Natural killer cell (primary cell): Measurements from ENCODE around the gene FOXB2. TPM values are rescaled to one million over a fixed set of nuclear protein-coding genes. Genes with fewer than 3 reads are reported as not detected.

Experiments used
- ATAC-seq, 3 donors: fragments of 150-1000 bp in 2 of 3; fragments of 200-7000 bp in 1 of 3; cut with Tn5 transposase; 1 replicate in 1 of 3; 2 replicates in 2 of 3; pipeline ENCODE4 v1.10.0; 2021; ENCODE audit warnings: mild to moderate bottlenecking in 2 of 3, moderate library complexity in 2 of 3
- DNase-seq, 2 donors: peaks; one replicate each; pipeline versions ENCODE4 v3.0.0 to v3.0.0-alpha.2; 2013 to 2021; ENCODE audit warnings: mixed read lengths in 1 of 2
- H3K27ac ChIP-seq: one replicate; pipeline ENCODE4 v1.5.1; 2013; ENCODE audit warnings: mild to moderate bottlenecking, low read length
- H3K27me3 ChIP-seq: one replicate; pipeline ENCODE4 v1.6.1; 2013; ENCODE audit warnings: low read length; ENCODE audit not compliant: control insufficient read depth, insufficient read depth
- H3K36me3 ChIP-seq: one replicate; pipeline ENCODE4 v1.6.1; 2013; ENCODE audit warnings: low read length; ENCODE audit not compliant: control insufficient read depth, insufficient read depth
- H3K4me1 ChIP-seq: one replicate; pipeline ENCODE4 v1.6.1; 2013; ENCODE audit warnings: low read length; ENCODE audit not compliant: control insufficient read depth, insufficient read depth
- H3K4me3 ChIP-seq: one replicate; pipeline ENCODE4 v1.5.1; 2013; ENCODE audit warnings: low read length
- H3K9me3 ChIP-seq: one replicate; pipeline ENCODE4 v1.6.1; 2013; ENCODE audit warnings: low read length; ENCODE audit not compliant: control insufficient read depth, insufficient read depth
- H3K27ac Mint-ChIP-seq, 2 donors: one replicate each; pipeline ENCODE4 v1.8.0; 2022; ENCODE audit warnings: mild to moderate bottlenecking in 2 of 2, mixed read lengths in 2 of 2, moderate library complexity in 1 of 2
- H3K27me3 Mint-ChIP-seq, 2 donors: one replicate each; pipeline ENCODE4 v1.8.0; 2022; ENCODE audit warnings: low read depth in 2 of 2, mixed read lengths in 2 of 2
- H3K36me3 Mint-ChIP-seq: one replicate; pipeline ENCODE4 v1.8.0; 2022; ENCODE audit warnings: mixed read lengths
- H3K4me1 Mint-ChIP-seq, 2 donors: one replicate each; pipeline ENCODE4 v1.8.0; 2022; ENCODE audit warnings: mixed read lengths in 2 of 2
- H3K4me3 Mint-ChIP-seq: one replicate; pipeline ENCODE4 v1.8.0; 2022; ENCODE audit warnings: mild to moderate bottlenecking, moderate library complexity, mixed read lengths
- H3K9me3 Mint-ChIP-seq, 2 donors: one replicate each; pipeline ENCODE4 v1.8.0; 2022; ENCODE audit warnings: mixed read lengths in 2 of 2
- WGBS: methylation state at CpG from one replicate; pipeline ENCODE4 v1.1.7; 2013; ENCODE audit warnings: missing lambda C conversion rate; ENCODE audit not compliant: insufficient coverage; 5-methylcytosine and 5-hydroxymethylcytosine counted together
- intact Hi-C: fragments of 100-400 bp; cut with micrococcal nuclease; formaldehyde crosslinking; loops from one replicate; pipeline ENCODE4 v1.14.2; 2022
- total RNA-seq, 4 donors: library from RNA; stranded (reverse); fragments of 120-200 nt in 1 of 4; gene quantifications; one replicate each; pipeline versions ENCODE4 v1.2.3 to v1.2.4, GENCODE V29; 2013 to 2022
- TF ChIP-seq, protein P1 (sequence below): fragments of 200-600 bp; IDR thresholded peaks from one replicate; pipeline ENCODE4 v1.8.0; 2022; ENCODE audit warnings: antibody characterized with exemption

Gene FOXB2
- total RNA-seq, 3 donors from 2014 or later (not counting 1 experiment from before 2014, with no cell fraction given) = not detected

DNA sequence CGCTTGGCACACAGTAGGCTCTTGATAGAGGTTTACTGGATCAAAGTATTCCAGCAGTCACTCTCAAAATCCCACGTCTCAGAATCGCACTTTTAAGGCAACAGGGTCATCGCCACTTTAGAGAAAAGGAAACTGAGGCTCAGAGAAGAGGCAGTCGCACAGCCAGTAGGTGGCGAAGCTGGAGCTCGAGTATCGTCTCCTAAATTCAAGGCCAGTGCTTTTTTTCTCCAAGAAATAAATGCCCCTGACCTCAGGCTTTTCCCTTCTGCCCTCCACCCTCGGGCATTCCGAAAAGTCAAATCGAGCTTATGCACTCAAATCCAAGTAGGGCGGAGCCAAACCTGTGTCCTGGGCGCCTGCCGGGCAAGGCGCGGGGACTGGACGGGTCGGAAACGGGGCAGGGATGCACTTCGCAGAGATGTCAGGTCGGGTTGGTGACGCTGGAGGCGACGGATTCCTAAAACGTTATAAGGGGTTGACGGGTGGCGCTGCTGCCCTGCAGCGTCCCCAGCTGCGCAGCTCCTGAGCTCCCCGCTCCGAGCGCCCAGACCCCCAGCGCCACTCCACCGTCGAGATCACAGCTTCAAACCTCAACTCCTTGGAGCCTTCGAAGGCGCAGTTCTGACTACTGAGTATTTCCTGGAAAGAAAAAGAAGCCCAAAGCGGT lies 4.7 kb upstream of the FOXB2 start:
- Mint-ChIP-seq H3K4me3 (no peak overlapping the region), H3K4me1 (peaks cover 5 to 9% of the 10 kb centered on the region in 2 donors), H3K9me3 (no peaks in the 10 kb centered on the region), H3K27ac (no peak overlapping the region), H3K36me3 (no peaks in the 10 kb centered on the region), H3K27me3 (peaks cover 54 to 63% of the 10 kb centered on the region in 2 donors)
- WGBS = 9% methylated on average over 38 of the region's 38 CpGs
- Histone ChIP-seq H3K4me3 (no peak overlapping the region), H3K36me3 (no peaks in the 10 kb centered on the region), H3K4me1 (peaks cover 11% of the 10 kb centered on the region), H3K9me3 (peaks cover 7% of the 10 kb centered on the region), H3K27me3 (peaks cover 61% of the 10 kb centered on the region), H3K27ac (no peak overlapping the region)
- ATAC-seq (no peak), DNase-seq (no peak)
- intact Hi-C loops = no loop called here
- TF ChIP-seq, protein P1, sequence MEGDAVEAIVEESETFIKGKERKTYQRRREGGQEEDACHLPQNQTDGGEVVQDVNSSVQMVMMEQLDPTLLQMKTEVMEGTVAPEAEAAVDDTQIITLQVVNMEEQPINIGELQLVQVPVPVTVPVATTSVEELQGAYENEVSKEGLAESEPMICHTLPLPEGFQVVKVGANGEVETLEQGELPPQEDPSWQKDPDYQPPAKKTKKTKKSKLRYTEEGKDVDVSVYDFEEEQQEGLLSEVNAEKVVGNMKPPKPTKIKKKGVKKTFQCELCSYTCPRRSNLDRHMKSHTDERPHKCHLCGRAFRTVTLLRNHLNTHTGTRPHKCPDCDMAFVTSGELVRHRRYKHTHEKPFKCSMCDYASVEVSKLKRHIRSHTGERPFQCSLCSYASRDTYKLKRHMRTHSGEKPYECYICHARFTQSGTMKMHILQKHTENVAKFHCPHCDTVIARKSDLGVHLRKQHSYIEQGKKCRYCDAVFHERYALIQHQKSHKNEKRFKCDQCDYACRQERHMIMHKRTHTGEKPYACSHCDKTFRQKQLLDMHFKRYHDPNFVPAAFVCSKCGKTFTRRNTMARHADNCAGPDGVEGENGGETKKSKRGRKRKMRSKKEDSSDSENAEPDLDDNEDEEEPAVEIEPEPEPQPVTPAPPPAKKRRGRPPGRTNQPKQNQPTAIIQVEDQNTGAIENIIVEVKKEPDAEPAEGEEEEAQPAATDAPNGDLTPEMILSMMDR = no peak

DNA sequence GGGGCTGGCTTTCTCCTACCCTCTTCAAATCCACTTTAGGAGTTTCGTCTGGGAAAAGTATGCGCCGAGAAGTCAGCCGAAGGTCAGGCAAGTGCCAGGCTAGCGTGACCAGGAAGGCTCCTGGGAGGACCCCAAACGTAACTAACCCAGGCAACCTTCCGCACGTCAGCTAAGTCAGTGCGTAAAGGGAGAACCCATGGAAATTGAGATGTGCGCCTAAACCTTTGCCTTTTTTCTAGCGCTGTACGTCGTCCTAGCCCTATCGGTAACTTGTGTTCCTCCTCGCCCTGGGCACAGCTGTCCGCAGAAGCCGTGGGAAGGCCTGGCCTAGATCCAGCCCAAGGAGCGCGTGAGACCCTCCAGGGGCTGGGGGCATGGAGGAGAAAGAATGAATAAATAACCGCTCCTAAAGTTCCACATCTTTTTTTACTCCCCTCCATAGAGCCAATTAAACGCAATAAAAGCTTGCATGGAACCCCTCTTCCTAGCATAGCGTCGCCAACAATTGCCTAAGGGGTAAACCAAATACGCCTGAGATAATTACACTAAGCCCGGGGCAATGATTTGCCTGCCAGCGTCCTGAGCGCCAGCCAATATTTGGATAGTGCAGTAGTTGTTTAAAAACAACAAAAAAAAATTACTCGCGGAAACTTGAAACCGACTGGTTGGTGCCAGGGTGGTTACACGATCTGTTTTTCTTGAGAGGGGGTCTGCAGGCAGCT lies 4.0 kb upstream of the FOXB2 start:
- DNase-seq (no peak), ATAC-seq (no peak)
- TF ChIP-seq, protein P1 = no peak
- no peaks in the 10 kb centered on the region for H3K36me3 Mint-ChIP-seq
- no peaks in the 10 kb centered on the region for H3K9me3 Mint-ChIP-seq
- Histone ChIP-seq H3K27ac (no peak overlapping the region), H3K27me3 (peaks cover 61% of the 10 kb centered on the region), H3K9me3 (peaks cover 7% of the 10 kb centered on the region), H3K4me3 (no peak overlapping the region), H3K36me3 (no peaks in the 10 kb centered on the region), H3K4me1 (peaks cover 12% of the 10 kb centered on the region)
- 12% methylated on average over 28 of the region's 31 CpGs for WGBS
- no peak overlapping the region for H3K27ac Mint-ChIP-seq
- H3K4me1 Mint-ChIP-seq = peaks cover 5 to 9% of the 10 kb centered on the region in 2 donors
- intact Hi-C loops = no loop called here
- peaks cover 48 to 65% of the 10 kb centered on the region in 2 donors for H3K27me3 Mint-ChIP-seq
- no peak overlapping the region for H3K4me3 Mint-ChIP-seq

DNA sequence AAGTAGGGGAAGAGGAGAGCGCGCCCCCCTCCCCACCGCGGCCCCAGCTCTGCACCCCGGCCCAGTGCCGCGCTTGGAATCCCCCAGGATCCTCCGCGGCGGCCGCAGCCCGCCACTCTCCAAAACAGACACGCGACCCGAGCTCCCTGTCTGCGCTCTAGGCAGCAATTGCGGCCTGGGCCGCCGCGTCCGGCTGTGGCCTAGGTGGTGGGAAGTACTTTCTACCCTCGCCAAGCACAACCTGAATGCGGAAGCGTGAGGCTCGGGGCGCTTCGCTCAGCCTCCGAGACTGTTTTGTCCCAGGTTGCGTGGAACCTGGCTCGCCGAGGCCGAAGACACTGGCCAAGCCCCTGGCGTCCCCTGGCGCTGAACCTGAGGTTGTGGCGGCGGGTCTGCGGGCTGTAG lies 3.3 kb upstream of the FOXB2 start:
- peaks cover 12% of the 10 kb centered on the region for H3K4me1 ChIP-seq
- H3K36me3 ChIP-seq = no peaks in the 10 kb centered on the region
- Mint-ChIP-seq H3K4me1 (peaks cover 5 to 9% of the 10 kb centered on the region in 2 donors), H3K9me3 (no peaks in the 10 kb centered on the region), H3K27ac (no peak overlapping the region), H3K36me3 (no peaks in the 10 kb centered on the region), H3K27me3 (peaks cover 49 to 64% of the 10 kb centered on the region in 2 donors), H3K4me3 (no peak overlapping the region)
- 4% methylated on average over 36 of the region's 37 CpGs for WGBS
- H3K4me3 ChIP-seq = no peak overlapping the region
- intact Hi-C loops = no loop called here
- H3K27me3 ChIP-seq = peaks cover 64% of the 10 kb centered on the region
- peaks cover 7% of the 10 kb centered on the region for H3K9me3 ChIP-seq
- no peak overlapping the region for H3K27ac ChIP-seq
- DNase-seq = no peak
- ATAC-seq = no peak
- TF ChIP-seq, protein P1 = no peak
